ENCODE data around the gene ASB18. TPM values are rescaled to one million over a fixed set of nuclear protein-coding genes. Genes with fewer than 3 reads are reported as not detected.

The ASB18 gene
- total and polyA plus RNA-seq, 2 donors (not counting 3 experiments of a cell fraction or from before 2014, with no cell fraction given): not detected

DNA sequence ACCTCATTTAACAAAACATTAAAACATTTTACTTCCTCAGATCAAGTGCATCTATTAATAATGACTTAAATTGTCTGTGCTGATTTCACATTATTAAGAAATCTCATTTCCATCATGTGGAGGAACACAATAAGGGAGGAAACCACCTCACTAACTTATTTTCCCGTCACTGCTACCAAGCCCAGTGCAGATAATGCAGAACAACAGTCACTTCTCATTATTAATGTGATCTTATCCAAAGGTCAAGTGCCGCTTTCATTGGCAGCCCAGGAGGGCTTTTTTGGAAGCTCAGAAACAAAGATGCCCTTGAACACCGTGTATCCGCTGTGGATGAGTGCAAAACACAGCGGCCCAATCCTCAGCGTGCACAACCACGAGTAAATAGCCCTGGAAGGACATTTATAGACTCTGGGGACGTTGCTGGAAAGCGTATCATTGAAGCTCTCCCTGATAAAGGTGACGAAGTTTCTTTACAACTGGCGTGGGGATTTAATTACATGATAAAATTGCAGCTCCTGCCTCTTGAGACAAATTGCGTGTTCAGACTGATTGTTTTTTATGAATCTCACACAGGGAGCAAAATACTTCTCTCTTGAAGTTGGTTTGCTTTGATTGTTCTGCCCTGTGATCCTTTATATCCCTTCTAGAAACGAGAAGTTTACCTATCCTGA, 13.2 kb downstream of the ASB18 start:
- intact Hi-C loops (cut with micrococcal nuclease) (loop anchor here (1.0 kb wide), 1 partner anchor 71 kb away; no protein-coding TSS in a partner anchor), dilution Hi-C loops (cut with MboI; ENCODE audit: extremely low pct_ligation_motif_present, low sequenced_read_pairs) (no loop called here)
- no TSS peak for BruUV-seq (replicated peaks)
- Histone ChIP-seq H3K4me1 (ENCODE audit: control insufficient read depth, extremely low read depth, insufficient read depth, low read length) (peaks cover 16% of the 10 kb centered on the region), H3K4me3 (replicated peaks in 1 of 3; ENCODE audit: insufficient read depth in 1 of 3, low read depth in 1 of 3, low read length in 3 of 3) (no peak overlapping the region), H3K36me3 (ENCODE audit: control insufficient read depth in 2 of 2, extremely low read depth in 1 of 2, insufficient read depth in 2 of 2, low read length in 2 of 2) (no peaks in the 10 kb centered on the region), H3K4me2 (ENCODE audit: insufficient read depth, low read length) (peak overlapping the region; percentile 42), H3K9ac (replicated peaks; ENCODE audit: extremely low read depth, insufficient read depth, low read length) (no peak overlapping the region), H3K9me1 (replicated peaks; ENCODE audit: control insufficient read depth, extremely low read depth, insufficient read depth, low read length) (no peaks in the 10 kb centered on the region), H4K20me1 (replicated peaks; ENCODE audit: control insufficient read depth, extremely low read depth, insufficient read depth, low read length) (no peaks in the 10 kb centered on the region), H3K9me3 (replicated peaks; ENCODE audit: control insufficient read depth, insufficient read depth, low read length) (no peaks in the 10 kb centered on the region), H2AFZ (ENCODE audit: low read depth, low read length) (peak overlapping the region; percentile 36), H3K27ac (ENCODE audit: insufficient read depth, low read depth, low read length) (no peak overlapping the region), H3K79me2 (ENCODE audit: control insufficient read depth, insufficient read depth, low read length) (no peaks in the 10 kb centered on the region), H3K27me3 (ENCODE audit: control insufficient read depth in 2 of 2, insufficient read depth in 2 of 2, low read length in 2 of 2) (no peaks in the 10 kb centered on the region)
- peak; percentile 83 for DNase-seq (ENCODE audit: low read depth, low spot score)
- FAIRE-seq: peak; percentile 69
- CTCF ChIA-PET: interaction anchor here (1.0 to 1.6 kb wide), 3 partner anchors 11 to 70 kb away, joined by 4 to 7 read pairs (median 6); no protein-coding TSS in a partner anchor
- POLR2A ChIA-PET: no interaction called here
- TF ChIP-seq MYC (IDR thresholded peaks at IDR 0.05; ENCODE audit: low read depth, low read length) (no peak), GATA2 (IDR thresholded peaks at IDR 0.05; ENCODE audit: insufficient read depth, insufficient read length, low read depth, low read length) (peak; percentile 64)

DNA sequence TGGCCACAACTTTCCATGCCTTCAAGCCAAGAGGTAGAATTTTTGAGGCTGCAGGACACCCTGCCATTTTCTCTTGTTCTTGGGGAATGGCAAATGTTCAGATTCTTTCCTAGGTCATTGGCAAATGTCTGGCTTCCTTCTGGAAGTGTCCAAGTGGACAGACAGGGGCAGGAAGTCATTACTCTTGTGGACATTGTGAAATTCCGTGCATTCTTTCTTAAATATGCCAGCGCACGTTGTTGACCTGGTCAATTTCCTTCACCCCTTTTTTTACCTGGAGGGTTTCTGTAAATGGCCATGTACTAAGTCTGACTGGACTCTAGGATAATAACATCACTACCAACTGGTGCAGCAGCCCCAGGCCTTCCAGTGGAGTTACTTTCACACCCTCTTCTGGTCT, 13.9 kb downstream of the ASB18 start:
- FAIRE-seq (peak; percentile 76), DNase-seq (ENCODE audit: low read depth, low spot score) (no peak)
- H2AFZ ChIP-seq (ENCODE audit: low read depth, low read length): no peak overlapping the region
- dilution Hi-C loops (cut with MboI; ENCODE audit: extremely low pct_ligation_motif_present, low sequenced_read_pairs): no loop called here
- no peaks in the 10 kb centered on the region for H3K27me3 ChIP-seq (ENCODE audit: control insufficient read depth in 2 of 2, insufficient read depth in 2 of 2, low read length in 2 of 2)
- H3K4me3 ChIP-seq (replicated peaks in 1 of 3; ENCODE audit: insufficient read depth in 1 of 3, low read depth in 1 of 3, low read length in 3 of 3): no peak overlapping the region
- peaks cover 16% of the 10 kb centered on the region for H3K4me1 ChIP-seq (ENCODE audit: control insufficient read depth, extremely low read depth, insufficient read depth, low read length)
- H3K79me2 ChIP-seq (ENCODE audit: control insufficient read depth, insufficient read depth, low read length): no peaks in the 10 kb centered on the region
- no peak for TF ChIP-seq FOS (IDR thresholded peaks at IDR 0.05; ENCODE audit: borderline replicate concordance, insufficient read depth, low read length)
- TF ChIP-seq, protein P1, sequence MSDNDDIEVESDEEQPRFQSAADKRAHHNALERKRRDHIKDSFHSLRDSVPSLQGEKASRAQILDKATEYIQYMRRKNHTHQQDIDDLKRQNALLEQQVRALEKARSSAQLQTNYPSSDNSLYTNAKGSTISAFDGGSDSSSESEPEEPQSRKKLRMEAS (IDR thresholded peaks at IDR 0.05; ENCODE audit: insufficient read depth, insufficient read length): no peak
- no peaks in the 10 kb centered on the region for H3K9me1 ChIP-seq (replicated peaks; ENCODE audit: control insufficient read depth, extremely low read depth, insufficient read depth, low read length)
- H3K9me3 ChIP-seq (replicated peaks; ENCODE audit: control insufficient read depth, insufficient read depth, low read length): no peaks in the 10 kb centered on the region
- intact Hi-C loops (cut with micrococcal nuclease): no loop called here
- H3K36me3 ChIP-seq (ENCODE audit: control insufficient read depth in 2 of 2, extremely low read depth in 1 of 2, insufficient read depth in 2 of 2, low read length in 2 of 2): no peaks in the 10 kb centered on the region
- no peak overlapping the region for H3K9ac ChIP-seq (replicated peaks; ENCODE audit: extremely low read depth, insufficient read depth, low read length)
- no peaks in the 10 kb centered on the region for H4K20me1 ChIP-seq (replicated peaks; ENCODE audit: control insufficient read depth, extremely low read depth, insufficient read depth, low read length)
- ChIA-PET CTCF (interaction anchor here (1.0 to 1.6 kb wide), 2 partner anchors 13 to 70 kb away, joined by 4 to 6 read pairs; no protein-coding TSS in a partner anchor), POLR2A (no interaction called here)
- no peak overlapping the region for H3K4me2 ChIP-seq (ENCODE audit: insufficient read depth, low read length)
- H3K27ac ChIP-seq (ENCODE audit: insufficient read depth, low read depth, low read length): no peak overlapping the region
- no TSS peak for BruUV-seq (replicated peaks)

Data from endothelial cell of umbilical vein (primary cell).